SK-N-MC (cell line): ENCODE measurements around the gene B4GALT1.

ENCODE experiments used
- DNase-seq: peaks from one replicate; pipeline ENCODE4 v3.0.0-alpha.2; 2011; ENCODE audit warnings: low read depth, low spot score
- H3K27ac ChIP-seq: fragments of 200-600 bp; sonication (generic); 2 replicates; pipeline ENCODE4 v1.5.1; 2016; ENCODE audit warnings: mixed run types
- H3K36me3 ChIP-seq: fragments of 200-600 bp; sonication (generic); 2 replicates; pipeline ENCODE4 v1.6.1; 2017; ENCODE audit warnings: antibody characterized with exemption, low read length, mixed read lengths; ENCODE audit not compliant: insufficient read depth
- H3K4me3 ChIP-seq: fragments of 200-600 bp; sonication (generic); 2 replicates; pipeline ENCODE4 v1.5.1; 2016
- H3K9ac ChIP-seq: fragments of 200-600 bp; sonication (generic); 2 replicates; pipeline ENCODE4 v1.8.0; 2017; ENCODE audit warnings: mixed run types, mixed read lengths; ENCODE audit not compliant: insufficient read length
- H3K9me3 ChIP-seq: fragments of 200-600 bp; sonication (generic); 2 replicates; pipeline ENCODE4 v1.6.1; 2017; ENCODE audit warnings: low read depth, mild to moderate bottlenecking, antibody characterized with exemption, low read length, moderate library complexity, mixed read lengths
- EZH2 ChIP-seq: fragments of 200-600 bp; sonication (generic); IDR thresholded peaks from one replicate; pipeline ENCODE4 v1.6.1; 2017; ENCODE audit warnings: antibody characterized with exemption
- FOXP2 ChIP-seq: optimal IDR thresholded peaks from 2 replicates; pipeline ENCODE3; 2011; ENCODE audit warnings: mild to moderate bottlenecking, moderate library complexity; ENCODE audit not compliant: insufficient read depth; ENCODE audit errors: extremely low read length, control extremely low read depth
- POLR2AphosphoS5 ChIP-seq: IDR thresholded peaks from 2 replicates; pipeline ENCODE4 v1.6.1; 2012; ENCODE audit warnings: mild to moderate bottlenecking, low read depth, low read length, borderline replicate concordance

B4GALT1 gene

DNA sequence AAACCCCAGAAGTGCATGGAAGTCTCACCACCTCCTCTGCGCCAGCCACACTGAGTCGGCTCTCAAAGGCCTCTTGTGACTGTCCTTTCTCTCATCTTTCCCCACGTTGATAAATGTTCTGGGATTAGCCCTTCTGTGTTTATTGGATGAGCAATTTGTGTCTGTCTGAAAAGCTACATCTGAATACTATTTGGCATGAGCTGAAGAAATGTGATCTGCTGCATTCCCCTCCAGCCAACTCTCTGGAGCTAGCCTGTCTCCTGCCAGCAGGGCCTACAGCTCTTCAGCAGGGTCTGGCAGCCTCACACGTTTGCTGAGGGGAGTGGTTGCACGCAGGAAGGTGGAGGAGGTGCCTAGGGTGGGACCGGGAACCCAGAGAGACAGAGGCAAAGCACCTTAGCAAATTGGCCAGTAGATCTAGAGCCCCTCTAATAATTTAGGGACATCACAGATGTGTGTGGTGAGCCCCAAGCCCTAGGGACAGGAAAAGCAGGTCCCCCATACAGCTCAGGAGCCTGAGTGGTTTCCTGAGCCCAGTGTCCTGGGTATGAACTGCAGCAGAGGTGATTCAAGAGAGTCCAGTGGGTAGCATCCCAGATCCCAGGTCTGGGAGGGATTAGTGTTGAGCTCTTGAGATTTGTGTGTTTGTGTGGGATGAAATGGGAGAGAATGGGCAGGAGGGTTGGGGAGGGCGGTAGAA, 20.5 kb upstream of the B4GALT1 start:
- no peak overlapping the region for H3K9ac ChIP-seq
- H3K4me3 ChIP-seq: no peak overlapping the region
- no peak overlapping the region for H3K27ac ChIP-seq
- H3K36me3 ChIP-seq: no peaks in the 10 kb centered on the region
- no peaks in the 10 kb centered on the region for H3K9me3 ChIP-seq
- no peak for DNase-seq
- TF ChIP-seq FOXP2: no peak
- TF ChIP-seq EZH2: no peak
- no peak for TF ChIP-seq POLR2AphosphoS5

DNA sequence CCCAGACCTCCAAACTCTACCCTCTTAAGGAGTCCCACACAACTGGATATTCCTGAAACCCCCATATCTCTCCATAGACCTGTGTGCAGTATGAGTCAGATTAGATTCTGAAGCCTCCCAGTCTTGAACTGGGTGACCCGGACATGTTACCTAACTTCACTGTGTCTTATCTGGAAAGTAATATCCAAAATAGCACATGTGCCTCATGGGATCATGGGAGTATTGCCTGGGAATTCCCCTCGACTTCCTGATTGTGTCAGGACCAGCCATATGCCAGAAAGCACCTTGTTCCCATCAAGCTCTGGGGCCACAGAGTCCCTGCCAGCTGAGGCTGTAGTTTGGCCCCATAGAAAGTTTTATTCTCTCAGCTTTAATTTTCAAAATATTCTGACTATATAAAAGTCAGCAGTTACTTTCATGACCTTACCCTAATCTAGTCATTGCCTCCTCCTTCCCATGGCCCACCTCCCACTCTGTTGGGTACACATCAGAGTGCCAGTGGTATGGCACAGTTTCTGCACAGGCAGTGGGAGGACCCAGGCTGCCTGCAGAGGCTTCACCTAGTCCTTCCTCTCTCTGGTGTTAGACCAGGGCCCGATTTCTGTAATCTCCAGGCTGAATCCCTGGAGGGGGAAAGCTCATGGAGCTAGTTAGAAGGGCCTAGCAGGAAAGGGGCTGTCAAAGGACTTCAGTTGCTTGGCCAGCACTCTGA, 19.5 kb upstream of the B4GALT1 start:
- H3K9ac ChIP-seq: no peak overlapping the region
- no peak for TF ChIP-seq FOXP2
- TF ChIP-seq POLR2AphosphoS5: no peak
- TF ChIP-seq EZH2: no peak
- DNase-seq: no peak
- H3K9me3 ChIP-seq: no peaks in the 10 kb centered on the region
- no peak overlapping the region for H3K27ac ChIP-seq
- no peak overlapping the region for H3K4me3 ChIP-seq
- no peaks in the 10 kb centered on the region for H3K36me3 ChIP-seq

- no peak for DNase-seq
- H3K9ac ChIP-seq: no peak overlapping the region
Measured at GRCh38 chr9:33185858-33186257, 18.7 kb upstream of the B4GALT1 start.

GRCh38 chr9:33185406-33185805, 18.3 kb upstream of the B4GALT1 start:
- H3K27ac ChIP-seq: no peak overlapping the region
- H3K4me3 ChIP-seq: no peak overlapping the region
- TF ChIP-seq FOXP2 (no peak), POLR2AphosphoS5 (no peak), EZH2 (no peak)
- no peak overlapping the region for H3K9ac ChIP-seq
- no peaks in the 10 kb centered on the region for H3K9me3 ChIP-seq
- no peaks in the 10 kb centered on the region for H3K36me3 ChIP-seq
- DNase-seq: no peak

More at GRCh38 chr9:33185858-33186257, 18.7 kb upstream of the B4GALT1 start:
- Histone ChIP-seq H3K27ac (no peak overlapping the region), H3K4me3 (no peak overlapping the region), H3K36me3 (no peaks in the 10 kb centered on the region), H3K9me3 (no peaks in the 10 kb centered on the region)
- TF ChIP-seq POLR2AphosphoS5: no peak
- TF ChIP-seq EZH2: no peak
- TF ChIP-seq FOXP2: no peak

DNA sequence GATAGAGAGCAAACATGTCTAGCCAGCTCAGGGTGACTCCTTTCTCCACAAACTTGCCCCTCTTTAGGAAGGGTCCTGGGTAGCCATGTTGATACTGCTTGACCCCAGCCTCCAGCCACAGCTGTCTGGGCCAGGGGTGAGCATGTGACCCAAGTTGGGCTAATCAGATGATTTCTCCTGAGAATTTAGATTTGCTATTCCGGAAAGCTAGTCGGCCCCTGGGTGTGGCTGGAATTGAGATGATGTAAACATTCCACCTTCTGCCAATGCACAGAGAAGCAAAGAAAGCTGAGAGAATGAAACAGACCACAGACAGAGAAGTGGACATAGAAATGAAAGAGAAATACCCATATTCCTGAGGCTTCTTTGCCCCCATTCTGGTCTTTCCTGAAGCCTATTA, 17.8 kb upstream of the B4GALT1 start:
- H3K27ac ChIP-seq: no peak overlapping the region
- no peaks in the 10 kb centered on the region for H3K9me3 ChIP-seq
- DNase-seq: no peak
- H3K36me3 ChIP-seq: no peaks in the 10 kb centered on the region
- no peak overlapping the region for H3K9ac ChIP-seq
- TF ChIP-seq FOXP2 (no peak), POLR2AphosphoS5 (no peak), EZH2 (no peak)
- H3K4me3 ChIP-seq: no peak overlapping the region

DNA sequence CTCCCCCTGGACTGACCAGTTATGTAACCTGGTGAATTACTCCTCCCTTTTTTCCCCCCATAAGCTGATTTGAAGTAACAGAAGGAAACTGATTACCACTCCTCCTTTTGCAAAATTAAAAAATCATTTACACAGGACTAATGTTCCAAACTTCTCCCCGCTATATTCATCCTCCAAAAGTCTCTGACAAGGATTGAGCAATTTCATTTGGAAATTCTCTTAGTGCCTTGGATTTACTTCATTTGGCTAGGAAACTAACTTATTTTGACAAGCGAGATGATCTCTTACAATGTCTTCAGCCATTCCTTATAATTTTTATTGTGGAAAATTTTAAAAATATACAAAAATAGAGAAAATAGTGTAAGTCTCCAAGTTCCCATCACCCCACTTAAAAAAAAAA, 15.4 kb upstream of the B4GALT1 start:
- H3K27ac ChIP-seq: no peak overlapping the region
- H3K36me3 ChIP-seq: no peaks in the 10 kb centered on the region
- DNase-seq: no peak
- TF ChIP-seq POLR2AphosphoS5: no peak
- no peak for TF ChIP-seq EZH2
- TF ChIP-seq FOXP2: no peak
- H3K9ac ChIP-seq: no peak overlapping the region
- H3K9me3 ChIP-seq: no peaks in the 10 kb centered on the region
- no peak overlapping the region for H3K4me3 ChIP-seq

DNA sequence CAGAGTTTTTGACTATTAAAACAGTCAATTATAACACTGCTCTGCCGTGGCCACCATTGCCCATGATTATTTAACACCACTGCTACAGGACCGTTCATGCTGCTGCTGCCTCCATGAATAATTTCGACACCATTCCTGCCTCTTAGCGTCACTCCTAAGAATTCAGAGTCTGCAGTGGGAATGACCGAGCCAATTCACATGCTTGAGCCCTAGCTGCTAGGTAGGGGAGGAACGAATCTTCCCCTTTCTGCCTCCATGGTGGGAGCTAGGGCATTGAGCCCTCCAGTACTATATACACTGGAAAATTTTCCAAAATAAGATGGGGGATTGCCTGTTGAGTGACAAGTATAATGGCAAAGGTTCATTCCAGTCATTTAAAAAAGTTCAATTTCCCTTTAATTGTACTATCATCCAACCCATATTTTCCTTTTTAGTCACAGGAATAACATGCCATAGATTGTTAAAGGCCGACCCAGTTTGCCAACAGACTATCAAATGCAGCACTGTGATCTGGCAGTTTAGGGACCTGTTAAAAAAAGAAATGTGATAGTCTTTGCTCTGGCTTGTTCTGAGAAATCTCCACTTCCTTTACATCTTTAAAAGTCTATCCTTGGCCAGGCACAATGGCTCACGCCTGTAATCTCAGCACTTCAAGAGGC, 13.5 kb upstream of the B4GALT1 start:
- DNase-seq: no peak
- TF ChIP-seq EZH2 (no peak), FOXP2 (no peak), POLR2AphosphoS5 (no peak)
- Histone ChIP-seq H3K9ac (no peak overlapping the region), H3K27ac (no peak overlapping the region), H3K36me3 (no peaks in the 10 kb centered on the region), H3K9me3 (no peaks in the 10 kb centered on the region), H3K4me3 (no peak overlapping the region)

GRCh38 chr9:33178972-33179697, 12.0 kb upstream of the B4GALT1 start:
- no peak overlapping the region for H3K9ac ChIP-seq
- DNase-seq: no peak
- no peaks in the 10 kb centered on the region for H3K9me3 ChIP-seq
- no peak overlapping the region for H3K27ac ChIP-seq
- H3K36me3 ChIP-seq: no peaks in the 10 kb centered on the region
- no peak overlapping the region for H3K4me3 ChIP-seq
- TF ChIP-seq FOXP2: no peak
- TF ChIP-seq EZH2: no peak
- no peak for TF ChIP-seq POLR2AphosphoS5
